Measurements from ENCODE around the gene SPOPL. TPM values are rescaled to one million over a fixed set of nuclear protein-coding genes. Genes with fewer than 3 reads are reported as not detected.

Gene SPOPL
- total RNA-seq, 1 experiment from 2014 or later = 21.8 TPM

- Histone ChIP-seq H3K27ac (ENCODE audit: low read length) (no peak overlapping the region), H3K9me3 (ENCODE audit: control insufficient read depth, insufficient read depth, low read depth, low read length) (no peaks in the 10 kb centered on the region), H3K4me1 (ENCODE audit: control insufficient read depth, insufficient read depth, low read length) (peaks cover 6% of the 10 kb centered on the region; the same call in 1 of the 2 replicates), H3K36me3 (ENCODE audit: control insufficient read depth, insufficient read depth, low read length) (no peaks in the 10 kb centered on the region; the same call in 1 of the 2 replicates), H3K4me3 (ENCODE audit: low read depth in 2 of 2, low read length in 2 of 2) (no peak overlapping the region), H3K27me3 (ENCODE audit: control insufficient read depth, insufficient read depth, low read length) (no peaks in the 10 kb centered on the region)
- no peak for DNase-seq (ENCODE audit: low read depth, low spot score)
- intact Hi-C loops (cut with micrococcal nuclease; ENCODE audit: unreplicated experiment) = no loop called here
- ATAC-seq = no peak
- ChIA-PET POLR2A (no interaction called here), CTCF (interaction anchor here (0.7 kb wide), 1 partner anchor 28 kb away, joined by 8 read pairs; no protein-coding TSS in a partner anchor)
- no peak for TF ChIP-seq TCF7L2 (IDR thresholded peaks at IDR 0.05; ENCODE audit: low read depth, low read length)
- TF ChIP-seq SIN3A (IDR thresholded peaks at IDR 0.05; ENCODE audit: borderline replicate concordance, insufficient read depth, low read depth, low read length) = no peak
- TF ChIP-seq POLR2AphosphoS5 (IDR thresholded peaks at IDR 0.05; ENCODE audit: low read depth, low read length) = no peak
- no peak for TF ChIP-seq CTCF (IDR thresholded peaks at IDR 0.05)
- no peak for TF ChIP-seq REST (IDR thresholded peaks at IDR 0.05; ENCODE audit: insufficient read depth in 1 of 2, low read depth in 2 of 2, low read length in 1 of 2)
- in situ Hi-C loops (cut with HindIII; ENCODE audit: low pct_unique_long_range_greater_than_20kb, low sequenced_read_pairs) = no loop called here
- no TSS peak for BruUV-seq (replicated peaks)
Observed at GRCh38 chr2:138518860-138519259, 17.3 kb downstream of the SPOPL start.

- CTCF ChIA-PET = no interaction called here
- ATAC-seq (no peak), DNase-seq (ENCODE audit: low read depth, low spot score) (no peak)
- POLR2A ChIA-PET = no interaction called here
- no peak overlapping the region for H3K27ac ChIP-seq (ENCODE audit: low read length)
- in situ Hi-C loops (cut with HindIII; ENCODE audit: low pct_unique_long_range_greater_than_20kb, low sequenced_read_pairs) (no loop called here), intact Hi-C loops (cut with micrococcal nuclease; ENCODE audit: unreplicated experiment) (no loop called here)
- no TSS peak for BruUV-seq (replicated peaks)
- no peak overlapping the region for H3K4me3 ChIP-seq (ENCODE audit: low read depth in 2 of 2, low read length in 2 of 2)
- no peak for TF ChIP-seq REST (IDR thresholded peaks at IDR 0.05; ENCODE audit: insufficient read depth in 1 of 2, low read depth in 2 of 2, low read length in 1 of 2)
- no peak for TF ChIP-seq SIN3A (IDR thresholded peaks at IDR 0.05; ENCODE audit: borderline replicate concordance, insufficient read depth, low read depth, low read length)
- no peak for TF ChIP-seq CTCF (IDR thresholded peaks at IDR 0.05)
- no peak for TF ChIP-seq TCF7L2 (IDR thresholded peaks at IDR 0.05; ENCODE audit: low read depth, low read length)
- TF ChIP-seq POLR2AphosphoS5 (IDR thresholded peaks at IDR 0.05; ENCODE audit: low read depth, low read length) = no peak
- H3K9me3 ChIP-seq (ENCODE audit: control insufficient read depth, insufficient read depth, low read depth, low read length) = no peaks in the 10 kb centered on the region
- no peaks in the 10 kb centered on the region; the same call in 1 of the 2 replicates for H3K36me3 ChIP-seq (ENCODE audit: control insufficient read depth, insufficient read depth, low read length)
- H3K27me3 ChIP-seq (ENCODE audit: control insufficient read depth, insufficient read depth, low read length) = no peaks in the 10 kb centered on the region
- H3K4me1 ChIP-seq (ENCODE audit: control insufficient read depth, insufficient read depth, low read length) = no peaks in the 10 kb centered on the region
Observed at GRCh38 chr2:138521821-138522220, 20.3 kb downstream of the SPOPL start.

Measured in Panc1 (cell line).